Measurements from ENCODE around the gene KRTAP5-6.

KRTAP5-6 gene

DNA sequence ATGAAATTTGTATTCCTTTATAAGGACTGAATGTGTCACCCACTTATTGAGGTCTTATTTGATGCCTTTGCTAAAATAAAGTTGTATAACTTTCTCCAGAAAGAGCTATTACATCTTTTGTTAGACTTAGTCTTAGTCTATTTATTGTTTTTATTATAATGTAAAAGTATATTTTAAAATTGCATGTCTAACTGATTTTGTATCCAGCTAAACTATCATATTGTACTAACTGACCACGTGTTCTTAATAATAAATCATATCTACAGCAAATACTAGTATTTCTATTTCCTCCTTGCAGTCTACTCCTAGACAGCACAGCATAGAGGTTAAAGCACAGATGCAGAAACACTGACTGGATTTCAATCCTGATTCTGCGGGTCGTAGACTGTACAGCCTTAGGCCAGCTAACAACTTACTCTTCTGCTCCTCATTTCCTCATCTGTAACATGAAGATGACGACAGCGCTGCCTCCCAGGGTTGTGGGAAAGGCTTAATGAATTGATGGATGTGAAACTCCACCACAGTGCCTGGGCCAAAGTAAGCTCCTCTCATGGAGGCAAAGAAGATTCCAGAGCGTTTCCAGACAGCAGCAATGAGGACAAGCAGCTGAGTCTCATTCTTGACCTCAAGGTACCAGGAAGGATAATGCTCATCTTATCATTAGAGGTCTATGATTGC is 40.2 kb downstream of the KRTAP5-6 start:
- TF ChIP-seq RAD21 (IDR thresholded peaks at IDR 0.05; ENCODE audit: low read depth), result no peak
- no peak for TF ChIP-seq NFIC (IDR thresholded peaks at IDR 0.05)
- TF ChIP-seq MAX (IDR thresholded peaks at IDR 0.05), result no peak
- no peak for TF ChIP-seq TCF12 (IDR thresholded peaks at IDR 0.05; ENCODE audit: low read depth)
- TF ChIP-seq, protein P1, sequence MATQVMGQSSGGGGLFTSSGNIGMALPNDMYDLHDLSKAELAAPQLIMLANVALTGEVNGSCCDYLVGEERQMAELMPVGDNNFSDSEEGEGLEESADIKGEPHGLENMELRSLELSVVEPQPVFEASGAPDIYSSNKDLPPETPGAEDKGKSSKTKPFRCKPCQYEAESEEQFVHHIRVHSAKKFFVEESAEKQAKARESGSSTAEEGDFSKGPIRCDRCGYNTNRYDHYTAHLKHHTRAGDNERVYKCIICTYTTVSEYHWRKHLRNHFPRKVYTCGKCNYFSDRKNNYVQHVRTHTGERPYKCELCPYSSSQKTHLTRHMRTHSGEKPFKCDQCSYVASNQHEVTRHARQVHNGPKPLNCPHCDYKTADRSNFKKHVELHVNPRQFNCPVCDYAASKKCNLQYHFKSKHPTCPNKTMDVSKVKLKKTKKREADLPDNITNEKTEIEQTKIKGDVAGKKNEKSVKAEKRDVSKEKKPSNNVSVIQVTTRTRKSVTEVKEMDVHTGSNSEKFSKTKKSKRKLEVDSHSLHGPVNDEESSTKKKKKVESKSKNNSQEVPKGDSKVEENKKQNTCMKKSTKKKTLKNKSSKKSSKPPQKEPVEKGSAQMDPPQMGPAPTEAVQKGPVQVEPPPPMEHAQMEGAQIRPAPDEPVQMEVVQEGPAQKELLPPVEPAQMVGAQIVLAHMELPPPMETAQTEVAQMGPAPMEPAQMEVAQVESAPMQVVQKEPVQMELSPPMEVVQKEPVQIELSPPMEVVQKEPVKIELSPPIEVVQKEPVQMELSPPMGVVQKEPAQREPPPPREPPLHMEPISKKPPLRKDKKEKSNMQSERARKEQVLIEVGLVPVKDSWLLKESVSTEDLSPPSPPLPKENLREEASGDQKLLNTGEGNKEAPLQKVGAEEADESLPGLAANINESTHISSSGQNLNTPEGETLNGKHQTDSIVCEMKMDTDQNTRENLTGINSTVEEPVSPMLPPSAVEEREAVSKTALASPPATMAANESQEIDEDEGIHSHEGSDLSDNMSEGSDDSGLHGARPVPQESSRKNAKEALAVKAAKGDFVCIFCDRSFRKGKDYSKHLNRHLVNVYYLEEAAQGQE (IDR thresholded peaks at IDR 0.05; ENCODE audit: low read depth), result no peak
- no peak for TF ChIP-seq EP300 (IDR thresholded peaks at IDR 0.05; ENCODE audit: borderline replicate concordance)
- no peak for TF ChIP-seq YY1 (IDR thresholded peaks at IDR 0.05; ENCODE audit: low read depth)
- no peak for TF ChIP-seq CEBPB (IDR thresholded peaks at IDR 0.05)
- TF ChIP-seq FOXM1 (IDR thresholded peaks at IDR 0.05; ENCODE audit: borderline replicate concordance, low read depth), result no peak

DNA sequence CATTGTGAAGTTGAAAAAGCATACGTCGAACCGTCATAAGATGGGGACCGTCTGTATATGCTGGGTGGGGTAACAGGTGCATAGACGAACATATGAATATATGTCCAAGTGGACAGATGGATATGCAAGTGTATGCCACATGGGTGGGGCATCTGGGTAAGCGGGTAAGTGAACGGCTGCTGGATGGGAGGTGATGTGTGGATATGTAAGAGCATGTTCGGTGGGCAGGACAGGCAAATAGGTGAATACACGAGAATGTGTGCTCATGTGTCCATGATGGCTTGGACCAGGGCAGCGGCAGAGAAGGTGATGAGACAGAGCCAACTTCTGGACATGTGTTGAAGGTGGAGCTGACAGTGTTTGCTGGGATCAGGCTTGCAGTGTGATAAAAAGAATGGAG is 41.4 kb downstream of the KRTAP5-6 start:
- TF ChIP-seq MAX (IDR thresholded peaks at IDR 0.05) (no peak), CEBPB (IDR thresholded peaks at IDR 0.05) (no peak), CREB1 (IDR thresholded peaks at IDR 0.05; ENCODE audit: low read depth) (no peak), FOXM1 (IDR thresholded peaks at IDR 0.05; ENCODE audit: borderline replicate concordance, low read depth) (no peak), TAF1 (IDR thresholded peaks at IDR 0.05; ENCODE audit: low read depth) (no peak), RAD21 (IDR thresholded peaks at IDR 0.05; ENCODE audit: low read depth) (no peak), USF1 (IDR thresholded peaks at IDR 0.05) (no peak), EGR1 (IDR thresholded peaks at IDR 0.05) (no peak), TEAD4 (IDR thresholded peaks at IDR 0.05) (no peak), YY1 (IDR thresholded peaks at IDR 0.05; ENCODE audit: low read depth) (no peak), NFIC (IDR thresholded peaks at IDR 0.05) (no peak), TCF12 (IDR thresholded peaks at IDR 0.05; ENCODE audit: low read depth) (no peak), EP300 (IDR thresholded peaks at IDR 0.05; ENCODE audit: borderline replicate concordance) (no peak)
- TF ChIP-seq, protein P1 (IDR thresholded peaks at IDR 0.05; ENCODE audit: low read depth), result no peak

- no peak for TF ChIP-seq TCF12 (IDR thresholded peaks at IDR 0.05; ENCODE audit: low read depth)
- no peak for TF ChIP-seq TEAD4 (IDR thresholded peaks at IDR 0.05)
- TF ChIP-seq CEBPB (IDR thresholded peaks at IDR 0.05), result no peak
- no peak for TF ChIP-seq RAD21 (IDR thresholded peaks at IDR 0.05; ENCODE audit: low read depth)
- TF ChIP-seq YY1 (IDR thresholded peaks at IDR 0.05; ENCODE audit: low read depth), result no peak
- TF ChIP-seq CREB1 (IDR thresholded peaks at IDR 0.05; ENCODE audit: low read depth), result no peak
- TF ChIP-seq MAX (IDR thresholded peaks at IDR 0.05), result no peak
- TF ChIP-seq, protein P1 (IDR thresholded peaks at IDR 0.05; ENCODE audit: low read depth), result no peak
- no peak for TF ChIP-seq EP300 (IDR thresholded peaks at IDR 0.05; ENCODE audit: borderline replicate concordance)
- no peak for TF ChIP-seq FOXM1 (IDR thresholded peaks at IDR 0.05; ENCODE audit: borderline replicate concordance, low read depth)
Observed at GRCh38 chr11:1739576-1739975, 42.6 kb downstream of the KRTAP5-6 start.

DNA sequence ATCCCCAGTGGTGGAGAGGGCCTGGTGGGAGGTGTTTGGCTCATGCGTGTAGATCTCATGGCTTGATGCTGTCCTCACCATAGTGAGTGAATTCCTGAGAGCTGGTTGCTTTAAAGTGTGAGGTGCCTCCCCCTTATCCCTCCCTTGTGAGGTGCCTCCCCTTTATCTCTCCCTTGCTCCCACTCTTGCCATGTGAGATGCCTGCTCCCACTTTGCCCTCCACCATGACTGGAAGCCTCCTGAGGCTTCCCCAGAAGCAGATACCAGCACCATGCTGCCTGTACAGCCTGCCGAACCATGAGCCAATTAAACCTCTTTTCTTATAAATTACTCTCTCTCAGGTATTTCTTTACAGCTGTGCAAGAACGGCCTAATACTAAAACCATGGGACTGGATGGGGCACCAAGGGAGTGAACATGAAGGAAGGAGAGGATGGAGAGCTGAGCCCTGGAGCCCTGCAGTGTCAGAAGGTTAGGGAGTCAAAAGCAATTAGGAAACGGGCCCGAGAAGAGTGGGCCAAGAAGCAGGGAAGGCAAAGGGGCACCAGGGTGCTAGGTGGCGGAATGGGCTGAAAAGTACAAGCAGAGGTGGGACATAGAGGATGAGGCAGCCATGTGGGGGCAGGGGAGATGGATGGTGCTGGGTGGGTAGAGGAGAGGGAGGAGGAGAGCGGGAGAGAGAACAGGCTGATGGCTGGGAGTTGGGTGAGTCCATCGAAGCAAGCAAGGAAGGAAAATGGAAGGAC is 44.0 kb downstream of the KRTAP5-6 start:
- TF ChIP-seq EGR1 (IDR thresholded peaks at IDR 0.05) (no peak), NFIC (IDR thresholded peaks at IDR 0.05) (no peak), TCF12 (IDR thresholded peaks at IDR 0.05; ENCODE audit: low read depth) (no peak), CREB1 (IDR thresholded peaks at IDR 0.05; ENCODE audit: low read depth) (no peak), YY1 (IDR thresholded peaks at IDR 0.05; ENCODE audit: low read depth) (no peak), ZBTB7A (IDR thresholded peaks at IDR 0.05; ENCODE audit: low read depth) (no peak), USF1 (IDR thresholded peaks at IDR 0.05) (no peak), CEBPB (IDR thresholded peaks at IDR 0.05) (no peak), MAX (IDR thresholded peaks at IDR 0.05) (no peak)
